C1 segment of cervical spinal cord (tissue), 14 donors: Measurements from ENCODE around the gene EPS8.
"Not testable (repeated sequence)": the region's sequence is repeated elsewhere in the genome, so short reads cannot be mapped to it uniquely, and the experiment has no call there.

Experiments used
- DNase-seq, 14 donors: peaks; one replicate each; lab custom pipeline; 2025; lab: John Stamatoyannopoulos, UW

EPS8 gene

DNA sequence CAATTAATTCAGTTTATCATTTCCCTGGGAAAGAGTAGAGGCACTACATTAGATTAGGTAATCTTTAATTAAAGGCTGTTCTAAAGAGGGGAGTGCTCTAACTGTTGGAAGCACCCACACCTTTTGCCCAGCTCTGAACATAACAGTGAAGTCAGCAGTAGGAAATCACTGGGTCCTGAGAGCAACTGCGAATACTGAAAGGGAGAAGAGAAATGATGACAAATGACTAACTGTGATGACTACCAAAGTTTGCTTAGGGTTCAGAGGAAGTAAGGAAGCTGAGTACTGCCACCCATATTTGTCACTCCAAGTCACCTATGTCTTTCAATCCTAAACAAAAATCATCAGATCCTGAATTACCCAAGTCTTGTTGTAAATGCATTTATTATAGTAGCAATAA lies 140.6 kb downstream of the EPS8 start:
- no peak for DNase-seq

DNA sequence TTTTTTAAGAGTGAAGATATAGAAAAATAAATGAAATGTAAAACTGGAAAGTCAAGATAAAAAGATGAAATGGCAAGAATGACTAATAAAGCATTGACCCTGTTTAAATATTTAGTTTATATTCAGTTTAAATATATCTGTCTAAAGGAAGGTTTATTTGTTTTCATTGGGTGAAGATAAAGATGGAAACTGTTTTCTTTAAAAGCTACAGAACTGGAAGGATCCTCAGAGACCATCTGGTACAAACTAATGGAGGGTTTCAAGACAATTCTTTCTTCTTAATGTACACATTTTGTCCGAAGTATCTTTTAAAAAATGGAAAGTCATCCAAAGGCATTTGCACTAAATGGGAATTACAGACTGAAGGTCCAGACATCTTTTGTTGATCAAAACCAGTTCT lies 142.6 kb downstream of the EPS8 start:
- no peak for DNase-seq

DNA sequence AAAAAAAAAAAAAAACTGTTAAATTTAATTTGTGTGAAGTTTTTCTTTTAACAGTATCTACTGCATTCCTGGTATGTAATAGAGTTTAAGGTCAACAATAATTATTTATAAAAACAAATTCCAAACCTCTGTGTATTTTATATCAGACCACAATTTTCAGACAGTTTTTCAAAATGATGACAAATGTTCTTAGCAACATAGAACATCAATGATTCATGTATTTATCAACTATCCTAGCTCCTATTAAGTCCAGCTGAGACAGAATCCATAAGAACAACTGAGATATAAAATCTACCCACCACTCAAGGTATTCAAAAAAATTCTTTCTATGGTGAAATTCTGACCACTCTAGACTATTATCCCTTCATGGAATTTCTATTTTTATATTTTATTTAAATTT lies 144.5 kb downstream of the EPS8 start:
- DNase-seq = no peak

DNA sequence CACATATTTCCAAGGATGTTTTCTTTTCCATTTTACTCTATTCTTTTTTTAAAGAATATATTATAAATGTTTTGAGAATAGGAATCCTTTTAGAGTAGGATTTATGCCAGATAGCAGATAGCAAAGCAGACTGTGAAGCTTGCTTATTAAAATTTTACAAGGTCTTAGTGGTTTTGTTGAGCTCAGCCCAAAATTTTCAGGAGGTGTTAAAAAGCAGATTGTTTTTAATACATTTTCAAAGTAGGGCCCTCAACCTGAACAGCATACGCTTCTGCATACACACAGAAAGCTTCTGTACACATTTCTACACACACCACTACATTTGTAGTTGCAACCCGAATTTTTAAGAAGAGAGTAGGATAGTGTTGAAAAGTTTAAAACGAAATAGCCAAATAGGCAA lies 151.0 kb downstream of the EPS8 start:
- no peak for DNase-seq

DNA sequence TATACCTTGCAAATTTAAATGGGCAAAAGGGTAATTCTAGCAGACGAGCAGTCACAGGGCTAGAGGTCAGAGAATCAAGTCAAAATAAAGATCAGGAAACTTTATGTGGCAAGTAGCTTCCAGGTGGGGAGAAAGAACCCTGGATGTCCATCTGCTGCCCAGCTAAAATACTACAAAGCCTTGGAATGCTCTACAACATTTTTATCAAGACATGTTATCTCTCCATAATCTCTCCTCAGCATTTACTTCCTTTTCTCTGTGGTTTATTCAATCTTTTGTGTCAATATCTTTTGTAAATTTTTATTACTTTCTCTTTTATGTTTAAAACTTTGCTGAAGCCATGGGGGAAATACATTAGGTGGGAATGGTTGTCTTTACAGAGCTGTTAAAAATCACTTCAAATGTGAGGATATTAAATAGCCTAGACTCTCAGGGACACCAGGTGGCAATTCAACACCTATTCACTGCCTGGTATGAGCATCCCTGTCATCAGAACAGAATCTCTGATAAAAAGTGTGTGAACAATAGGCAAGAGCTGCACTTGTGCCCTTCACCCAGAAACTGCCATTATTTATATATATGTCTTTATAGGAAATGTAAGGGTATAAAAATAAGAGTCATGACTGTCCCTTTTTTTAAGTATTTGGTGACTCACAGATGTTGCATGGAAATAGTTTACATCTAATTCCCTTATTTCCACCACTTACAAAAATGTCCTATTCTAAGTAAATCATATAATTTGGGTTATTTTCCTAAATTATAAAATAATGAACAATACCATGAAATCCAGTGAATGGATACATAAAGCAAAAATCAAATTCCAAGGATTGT lies 152.9 kb downstream of the EPS8 start:
- no peak for DNase-seq

DNA sequence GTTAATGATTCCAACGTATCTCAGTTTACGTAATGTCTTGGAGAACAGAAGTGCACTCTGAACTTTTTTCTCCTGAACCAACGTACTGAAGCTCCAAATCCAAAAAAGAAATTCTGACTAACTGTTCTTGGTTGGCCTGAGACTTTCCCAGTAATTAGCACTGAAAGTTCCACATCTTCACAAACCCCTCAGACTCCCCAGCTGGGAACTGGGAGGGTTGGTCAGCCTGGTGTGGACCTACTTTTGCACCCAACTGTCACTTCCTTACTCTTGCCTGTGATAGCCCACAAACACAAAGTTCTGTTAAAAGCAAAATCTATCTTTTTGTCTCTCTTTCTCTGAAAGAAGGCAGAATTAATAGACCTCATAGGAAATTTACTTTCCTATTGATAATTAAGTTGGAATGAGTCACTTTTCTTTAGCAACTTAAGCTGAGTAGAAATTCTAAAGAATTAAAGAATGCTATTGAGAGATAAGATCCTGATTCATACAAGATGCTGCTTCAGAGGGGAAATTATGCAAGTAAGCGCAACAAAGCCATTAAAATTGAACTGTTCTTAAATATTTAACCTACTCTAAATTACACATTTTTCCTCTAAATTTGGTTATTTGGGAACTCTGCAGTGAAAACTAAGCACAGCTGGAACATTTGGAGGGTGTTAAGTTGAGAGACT lies 155.0 kb downstream of the EPS8 start:
- no peak for DNase-seq

DNA sequence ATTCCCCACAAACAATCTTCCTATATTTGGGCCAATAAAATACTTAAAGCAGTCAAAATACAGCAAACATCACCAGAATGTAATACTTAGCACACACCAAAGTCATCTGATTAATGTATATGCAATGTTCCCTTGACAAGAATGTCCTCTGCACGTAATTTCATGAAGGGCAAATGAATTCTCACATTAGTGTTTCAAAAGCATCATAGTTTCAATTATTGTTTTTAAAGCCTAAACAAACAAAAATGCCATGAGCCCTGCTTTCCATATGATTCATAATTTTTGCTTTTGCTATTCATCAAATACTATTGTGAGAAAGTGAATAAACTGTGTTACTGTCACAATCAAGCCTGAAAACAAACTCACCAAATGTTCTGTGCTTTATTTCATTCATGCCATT lies 156.0 kb downstream of the EPS8 start:
- DNase-seq = no peak

DNA sequence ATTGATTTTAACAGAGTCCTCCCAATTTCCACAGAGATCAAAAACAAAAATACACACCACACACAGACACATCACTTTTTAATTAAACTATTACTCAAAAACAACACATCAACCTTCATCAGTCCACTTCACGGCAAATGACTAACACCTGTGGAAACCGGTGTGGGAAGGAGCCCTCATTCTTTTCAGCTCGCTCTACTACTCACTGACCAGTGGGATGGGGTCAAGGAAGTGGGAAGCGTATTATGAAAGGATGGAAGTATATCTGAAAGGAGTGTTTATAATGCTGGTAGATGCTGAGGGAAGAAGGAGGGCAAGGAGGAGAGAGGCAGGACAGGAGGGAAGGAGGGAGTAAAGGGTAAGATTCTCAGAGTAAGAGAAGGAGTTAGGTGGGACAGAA lies 156.5 kb downstream of the EPS8 start:
- DNase-seq = no peak

DNA sequence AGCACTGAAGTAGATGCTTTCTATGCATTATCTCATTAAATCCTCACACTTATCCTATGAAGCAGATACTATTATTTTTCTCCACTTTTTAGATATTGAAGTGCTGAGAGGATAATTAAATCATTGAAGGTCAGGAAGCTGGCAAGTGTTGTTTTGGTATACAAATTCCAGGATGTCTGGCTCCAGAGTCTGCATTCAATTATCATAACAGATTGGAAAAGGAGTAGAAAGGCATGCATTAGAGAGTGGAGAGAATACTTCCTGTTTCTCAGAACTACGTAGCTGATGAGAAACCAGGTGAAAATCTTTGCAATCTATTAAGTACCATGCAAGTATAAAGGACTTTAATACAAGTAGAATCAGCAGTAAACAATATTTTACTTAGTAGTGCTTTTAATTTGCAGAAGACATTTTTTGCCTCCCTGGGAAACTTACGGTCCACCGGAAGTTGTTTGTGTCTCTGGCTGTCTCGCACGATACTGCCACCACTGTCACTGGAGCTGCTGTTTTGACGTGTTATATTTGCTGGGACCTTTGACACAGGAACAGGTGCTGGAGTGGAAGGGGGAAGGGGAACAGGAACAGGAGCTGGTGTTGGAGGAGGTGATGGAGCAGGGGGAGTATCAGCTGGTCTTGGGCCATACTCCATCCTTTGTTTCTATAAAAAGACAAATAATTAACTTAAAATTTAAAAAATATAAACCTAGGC lies 158.0 kb downstream of the EPS8 start:
- DNase-seq = no peak

DNA sequence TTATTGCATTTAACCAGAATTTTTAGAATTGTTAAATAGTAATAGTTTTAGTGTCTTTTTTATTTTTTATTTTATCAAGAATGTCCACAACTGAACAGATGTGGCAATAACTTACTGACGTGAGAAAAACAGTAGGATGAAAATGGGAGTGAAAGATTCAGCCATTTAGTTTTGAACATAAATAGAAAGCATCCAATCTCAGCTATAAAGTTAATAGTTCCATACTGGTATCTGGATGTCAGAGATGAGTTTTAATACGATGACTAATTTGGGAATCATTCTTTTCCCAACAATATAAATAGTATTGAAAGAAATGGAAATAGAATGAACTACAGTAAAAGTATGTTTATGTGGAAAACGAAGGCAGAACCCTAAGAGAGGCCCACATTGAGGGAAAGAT lies 159.4 kb downstream of the EPS8 start:
- no peak for DNase-seq

DNA sequence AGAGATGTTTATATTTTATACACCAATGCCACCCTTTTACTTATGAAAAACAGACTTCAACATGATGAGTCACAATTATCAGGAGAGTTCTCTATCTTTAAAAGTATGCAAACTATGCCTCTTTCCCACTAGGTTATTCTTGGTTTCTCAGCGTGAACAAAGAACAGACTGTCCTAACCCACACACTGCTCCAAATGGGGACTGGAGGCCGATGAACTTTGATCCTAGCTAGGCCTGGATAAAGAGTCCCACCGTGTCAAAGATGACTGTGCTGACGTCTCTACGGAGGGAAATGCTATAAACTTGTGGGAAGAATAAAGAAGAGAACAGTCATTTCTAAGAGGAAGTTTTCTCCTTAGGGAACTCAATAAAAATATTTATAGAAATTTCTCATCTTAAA lies 160.1 kb downstream of the EPS8 start:
- peak in 1 of 14 donors; percentile 2 for DNase-seq

DNA sequence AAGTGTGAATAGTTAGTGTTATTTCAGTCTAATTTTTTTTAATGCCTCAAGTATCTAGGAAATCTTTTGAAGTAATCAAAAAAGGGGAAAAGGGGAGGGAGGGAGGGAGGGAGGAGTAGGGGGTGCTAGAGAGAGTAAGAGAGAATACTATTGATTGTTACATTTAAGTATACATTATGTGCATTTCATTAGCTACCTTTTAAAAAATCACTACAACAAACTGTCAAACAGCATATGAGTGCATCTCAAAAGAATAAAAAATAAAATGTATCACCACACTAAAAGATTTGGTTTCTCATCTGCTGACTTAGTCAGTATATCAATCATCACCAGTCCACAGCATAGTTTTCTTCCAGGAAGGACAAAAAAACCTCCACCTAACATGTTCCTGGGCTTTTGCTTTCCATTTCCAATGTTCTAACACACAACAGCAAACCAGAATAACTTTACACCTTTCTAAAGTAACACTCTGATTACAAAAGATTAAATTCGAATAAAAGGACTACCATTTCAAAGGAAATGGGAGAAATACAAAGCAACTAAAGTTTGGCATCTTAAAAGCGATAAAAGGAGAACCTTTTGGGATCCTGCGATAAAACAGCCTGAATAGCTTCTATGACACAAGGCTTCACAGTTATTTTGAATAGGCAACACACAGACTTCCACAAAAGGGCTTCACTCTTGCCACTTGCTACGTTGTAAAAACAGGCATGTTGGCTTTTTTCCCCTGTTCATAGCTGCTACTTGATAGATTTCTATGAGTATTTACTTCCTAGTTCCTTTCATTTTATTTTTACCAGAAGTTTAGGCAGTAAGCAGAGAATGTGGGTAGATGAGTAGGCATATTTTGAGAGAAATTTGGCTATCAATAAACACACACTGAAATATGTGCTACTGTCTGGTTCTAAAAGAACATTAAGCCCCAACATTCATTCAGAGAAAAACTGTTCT lies 160.9 kb downstream of the EPS8 start:
- no peak for DNase-seq

DNA sequence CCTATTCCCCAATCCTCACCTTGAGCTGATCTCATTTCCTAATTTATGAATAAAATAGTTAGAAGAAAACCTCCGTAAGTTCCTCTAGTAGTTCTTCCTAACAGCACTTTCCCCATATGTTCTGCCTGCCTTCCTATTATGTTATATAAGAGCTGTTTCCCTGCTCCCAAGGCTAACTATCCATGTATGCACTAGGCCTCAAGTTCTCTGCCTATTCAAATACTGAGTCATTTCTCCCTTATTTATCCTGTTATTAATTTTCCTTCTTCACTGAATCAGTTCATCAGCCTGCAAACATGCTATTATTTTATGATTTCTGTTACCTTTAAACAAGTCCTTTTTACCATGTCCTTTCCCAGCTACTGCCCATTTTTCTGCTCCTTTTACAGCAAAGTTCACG lies 164.1 kb downstream of the EPS8 start:
- DNase-seq = no peak

DNA sequence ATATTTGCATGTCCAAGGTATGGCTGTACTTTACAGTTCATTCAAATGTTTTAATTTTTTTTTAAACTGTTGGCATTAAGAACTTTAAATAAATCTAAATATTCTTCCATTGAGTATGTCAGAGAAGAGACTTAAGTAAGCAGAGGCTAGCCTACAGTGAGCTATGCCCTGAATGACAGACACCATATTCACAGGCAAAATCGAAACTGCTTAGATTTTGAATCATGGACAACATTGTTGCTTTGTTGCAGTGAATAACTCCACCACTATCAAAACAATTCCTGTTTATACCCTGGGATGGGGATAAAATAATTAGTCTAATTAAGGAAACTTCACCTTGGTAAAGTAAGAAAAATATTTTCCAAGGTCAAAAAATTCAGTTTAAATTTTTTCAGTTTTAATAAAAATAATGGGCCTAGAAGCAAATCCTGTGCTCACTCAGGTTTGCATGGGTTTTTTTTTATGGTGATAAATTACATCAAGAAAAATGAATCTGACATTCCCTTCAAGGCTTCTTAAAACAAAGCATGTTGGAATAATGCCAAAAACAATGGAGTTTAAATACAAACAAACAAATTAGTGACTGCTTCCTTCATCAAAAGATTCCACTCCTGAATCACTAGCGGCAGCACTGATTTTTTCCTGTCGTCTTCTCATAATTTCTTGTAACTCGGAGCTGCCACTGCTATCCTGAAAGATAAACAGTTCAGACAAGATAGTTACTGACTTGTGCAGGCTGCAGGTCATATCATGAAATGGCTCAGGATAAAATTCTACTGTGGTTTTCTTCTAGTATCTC lies 168.2 kb downstream of the EPS8 start:
- DNase-seq = no peak

DNA sequence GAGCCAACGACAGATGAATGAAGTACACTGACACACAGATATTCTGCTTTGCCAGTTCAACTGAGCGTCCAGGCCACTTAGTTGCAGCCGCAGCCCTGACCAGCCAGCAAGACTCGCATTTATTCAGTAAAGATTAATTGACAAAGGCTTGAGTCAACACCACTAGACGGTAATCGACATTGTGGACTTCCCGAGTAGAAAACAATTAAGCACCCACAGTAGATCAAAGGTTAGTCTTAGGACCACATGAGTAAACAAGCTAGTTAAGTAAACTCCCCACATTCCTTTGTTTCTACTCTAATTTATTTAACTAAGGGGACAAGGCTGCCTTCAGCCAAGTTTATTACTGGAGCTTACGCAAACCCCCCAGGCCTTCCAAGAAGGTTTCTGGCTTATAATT lies 172.7 kb downstream of the EPS8 start:
- not testable (repeated sequence) for DNase-seq

DNA sequence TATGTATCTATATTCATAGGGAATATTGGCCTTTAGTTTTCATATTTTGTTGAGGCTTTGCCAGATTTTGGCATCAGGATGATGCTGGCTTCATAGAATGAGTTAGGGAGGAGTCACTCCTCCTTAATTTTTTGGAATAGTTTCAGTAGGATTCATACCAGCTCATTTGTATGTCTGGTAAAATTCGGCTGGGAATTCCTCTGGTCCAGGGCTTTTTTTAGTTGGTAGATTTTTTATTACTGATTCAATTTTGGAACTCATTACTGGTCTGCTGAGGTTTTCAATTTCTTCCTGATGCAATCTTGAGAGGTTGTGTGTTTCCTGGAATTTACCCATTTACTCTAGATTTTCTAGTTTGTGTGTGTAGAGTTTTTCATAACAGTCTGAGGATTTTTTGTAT lies 175.2 kb downstream of the EPS8 start:
- DNase-seq = no peak

DNA sequence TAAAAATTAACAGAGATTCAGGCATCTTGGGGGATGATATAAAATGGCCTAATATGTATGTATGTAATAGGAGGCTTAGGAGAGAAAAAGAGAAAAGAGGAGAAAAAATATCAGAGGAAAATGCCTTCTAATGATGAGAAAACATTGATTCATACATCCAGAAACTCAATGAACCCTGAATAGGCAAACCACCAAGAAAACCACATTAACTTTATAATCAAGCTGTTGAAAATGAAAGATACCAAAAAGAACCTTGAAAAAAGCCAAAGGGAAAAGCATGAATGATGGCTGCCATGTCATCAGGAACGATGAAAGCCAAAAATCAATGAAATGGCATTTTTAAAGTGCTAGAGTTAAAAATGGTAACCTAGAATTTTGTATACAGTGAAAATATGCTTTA lies 180.2 kb downstream of the EPS8 start:
- no peak for DNase-seq

DNA sequence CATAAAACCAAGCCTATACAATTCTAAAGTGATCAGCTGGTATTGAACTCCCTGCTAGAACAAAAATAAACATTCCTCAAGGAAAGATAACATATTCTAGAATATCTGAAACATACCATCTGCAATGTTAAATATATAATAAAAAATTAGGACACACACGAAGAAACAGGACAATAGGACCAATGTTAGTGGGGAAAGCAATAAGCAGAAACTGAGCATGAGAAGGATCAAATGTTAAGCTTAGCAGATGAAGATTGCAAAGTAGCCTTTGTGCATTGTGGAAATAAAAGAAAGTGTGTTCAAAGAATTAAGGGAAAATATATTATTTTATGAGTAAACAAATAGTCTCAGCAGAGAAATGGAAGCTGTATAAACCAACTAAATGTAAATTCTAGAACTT lies 180.8 kb downstream of the EPS8 start:
- DNase-seq = no peak

DNA sequence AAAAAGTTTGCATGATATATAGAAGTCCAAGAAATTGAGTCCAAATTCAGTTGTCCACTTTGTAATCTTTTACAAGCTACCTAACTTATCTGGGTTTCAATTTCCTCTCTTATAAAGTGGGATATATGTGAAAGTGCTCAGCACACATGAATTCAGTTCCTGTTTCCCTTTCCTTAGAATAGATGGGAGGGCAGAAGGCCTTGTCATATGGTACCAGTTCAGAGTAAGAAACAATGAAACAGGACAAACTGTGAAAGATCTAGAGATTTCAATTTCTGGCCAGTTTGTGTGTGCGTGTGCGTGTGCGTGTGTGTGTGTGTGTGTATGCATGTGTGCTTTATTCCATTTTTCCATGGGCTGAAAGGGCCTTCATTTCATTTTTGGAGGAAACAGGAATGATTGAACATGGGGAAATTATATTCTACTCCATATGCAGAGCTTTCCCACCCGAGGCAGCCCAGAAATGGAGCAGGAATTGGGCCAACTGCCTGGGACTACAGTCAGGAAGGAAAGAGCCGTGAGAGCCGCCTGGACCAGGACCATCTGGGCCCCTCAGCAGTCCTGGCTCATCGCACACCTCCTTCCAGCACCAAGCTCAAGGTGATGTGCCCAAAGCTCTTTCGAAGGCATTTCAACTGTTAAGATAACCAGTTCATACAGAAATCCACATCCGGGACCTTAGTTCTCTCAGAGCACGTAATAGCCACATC lies 183.2 kb downstream of the EPS8 start:
- DNase-seq = peak in 2 of 14 donors; percentile 16 to 75

DNA sequence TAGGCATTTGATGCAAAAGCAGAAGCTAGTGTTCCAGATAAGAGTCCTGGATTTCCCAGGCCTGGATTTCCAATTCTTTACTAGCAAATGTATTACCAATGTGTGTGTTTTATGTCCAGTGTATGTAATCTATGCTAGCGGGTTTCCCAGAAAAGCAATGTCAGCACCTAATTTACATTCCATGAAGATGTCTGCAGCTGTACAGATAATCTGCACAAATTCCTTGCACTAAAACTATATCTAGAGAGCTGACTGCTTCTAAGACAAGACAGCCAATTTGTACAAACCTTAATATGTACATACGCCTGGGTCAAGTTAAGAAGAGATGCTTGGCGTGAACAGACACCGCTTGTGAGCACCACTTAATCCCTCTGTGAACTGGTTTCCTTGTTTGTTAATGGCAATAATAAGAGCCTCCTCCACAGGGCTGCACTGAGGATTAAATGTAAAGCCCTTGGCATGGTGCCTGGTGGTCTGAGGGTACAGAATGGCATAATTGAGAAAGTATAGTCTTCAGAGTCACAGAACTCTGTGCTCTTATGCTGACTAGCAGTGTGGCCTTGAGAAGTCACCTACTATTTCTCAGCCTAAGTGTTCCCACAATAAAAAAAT lies 185.6 kb downstream of the EPS8 start:
- DNase-seq = no peak
